Epithelial cell of esophagus (primary cell): Measurements from ENCODE around the gene PIAS1.

Experiments
- DNase-seq: peaks from one replicate; pipeline ENCODE4 v3.0.0; 2010; ENCODE audit warnings: low read depth
- H3K4me3 ChIP-seq: 2 replicates; pipeline ENCODE4 v1.5.1; 2011; ENCODE audit warnings: mild to moderate bottlenecking, low read length, control low read depth
- CTCF ChIP-seq: IDR thresholded peaks from 2 replicates; pipeline ENCODE4 v1.5.1; 2011; ENCODE audit warnings: low read depth, mild to moderate bottlenecking, low read length, control low read depth, inconsistent platforms; ENCODE audit not compliant: insufficient read depth; ENCODE audit errors: missing control alignments

PIAS1 gene

GRCh38 chr15:68239025-68239424 is 184.9 kb downstream of the PIAS1 start:
- DNase-seq, result no peak
- no peak for TF ChIP-seq CTCF
- no peak overlapping the region for H3K4me3 ChIP-seq

- no peak for DNase-seq
- no peak for TF ChIP-seq CTCF
- no peak overlapping the region for H3K4me3 ChIP-seq
Observed at GRCh38 chr15:68241088-68241935, 187.2 kb downstream of the PIAS1 start.
